ENCODE data around the gene SLC25A10. TPM values are rescaled to one million over a fixed set of nuclear protein-coding genes. Genes with fewer than 3 reads are reported as not detected.
"Not testable (repeated sequence)": the region's sequence is repeated elsewhere in the genome, so short reads cannot be mapped to it uniquely, and the experiment has no call there.

Gene SLC25A10
- total RNA-seq, 1 experiment from 2014 or later = 46.8 TPM

DNA sequence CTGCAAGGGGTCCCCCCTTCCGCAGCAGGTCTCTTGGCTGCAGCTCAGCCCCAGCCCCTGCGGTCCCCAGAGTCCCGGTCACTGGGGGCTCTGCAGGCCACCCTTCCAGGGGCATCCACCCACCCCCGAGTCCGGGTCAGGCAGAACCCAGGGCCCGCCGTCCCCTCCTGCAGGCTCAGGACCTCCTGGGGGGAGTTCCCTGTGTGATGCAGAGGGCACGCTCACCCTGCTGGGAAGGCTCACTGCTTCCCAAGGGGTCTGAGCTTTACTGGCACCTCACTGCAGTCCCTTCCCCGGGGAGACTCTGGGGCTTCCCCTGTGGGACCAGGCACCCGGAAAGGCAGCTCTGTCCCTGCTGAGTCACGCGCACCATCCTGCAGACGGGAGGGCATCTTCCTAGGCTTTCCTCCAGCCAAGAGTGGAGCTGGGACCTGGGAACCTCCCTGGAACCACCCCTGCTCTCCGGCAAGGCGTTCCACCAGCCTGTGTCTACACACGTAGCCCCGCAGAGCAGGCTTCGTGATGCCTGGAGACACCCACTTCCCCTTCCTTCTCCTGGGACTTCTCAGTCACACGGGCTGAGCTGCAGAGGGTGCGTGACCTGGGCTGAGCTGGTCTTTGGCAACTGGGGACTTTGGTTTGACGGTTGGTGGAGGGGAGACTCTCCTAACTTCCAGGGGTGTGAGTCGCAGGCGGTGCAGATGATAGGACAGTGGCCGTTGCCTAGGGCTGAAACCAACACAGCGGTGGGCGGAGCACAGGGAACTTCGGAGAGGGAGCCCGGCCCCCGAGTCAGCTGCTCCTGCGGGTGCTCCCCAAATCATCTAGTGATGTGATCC, 23.4 kb downstream of the SLC25A10 start:
- ChIA-PET CTCF (interaction anchor here (0.6 kb wide), 1 partner anchor 261 kb away, joined by 4 read pairs; no protein-coding TSS in a partner anchor), POLR2A (ENCODE audit: low non-redundant PET) (no interaction called here)
- Histone ChIP-seq H3K27me3 (replicated peaks; ENCODE audit: insufficient read depth, low read depth, low read length, poor library complexity) (no peaks in the 10 kb centered on the region), H3K9me3 (ENCODE audit: low read depth, low read length, poor library complexity, severe bottlenecking) (no peaks in the 10 kb centered on the region), H3K4me3 (ENCODE audit: low read depth, low read length, poor library complexity, severe bottlenecking) (peak overlapping the region; percentile 34), H3K27ac (ENCODE audit: low read depth, low read length, poor library complexity, severe bottlenecking) (no peak overlapping the region), H3K4me1 (ENCODE audit: insufficient read depth, low read length, poor library complexity, severe bottlenecking) (peaks cover 15% of the 10 kb centered on the region), H3K36me3 (ENCODE audit: insufficient read depth, low read length, poor library complexity, severe bottlenecking) (no peaks in the 10 kb centered on the region)
- no peak for TF ChIP-seq EZH2 (IDR thresholded peaks at IDR 0.05; ENCODE audit: borderline replicate concordance, low read depth, low read length, poor library complexity, severe bottlenecking)
- TF ChIP-seq, protein P1, sequence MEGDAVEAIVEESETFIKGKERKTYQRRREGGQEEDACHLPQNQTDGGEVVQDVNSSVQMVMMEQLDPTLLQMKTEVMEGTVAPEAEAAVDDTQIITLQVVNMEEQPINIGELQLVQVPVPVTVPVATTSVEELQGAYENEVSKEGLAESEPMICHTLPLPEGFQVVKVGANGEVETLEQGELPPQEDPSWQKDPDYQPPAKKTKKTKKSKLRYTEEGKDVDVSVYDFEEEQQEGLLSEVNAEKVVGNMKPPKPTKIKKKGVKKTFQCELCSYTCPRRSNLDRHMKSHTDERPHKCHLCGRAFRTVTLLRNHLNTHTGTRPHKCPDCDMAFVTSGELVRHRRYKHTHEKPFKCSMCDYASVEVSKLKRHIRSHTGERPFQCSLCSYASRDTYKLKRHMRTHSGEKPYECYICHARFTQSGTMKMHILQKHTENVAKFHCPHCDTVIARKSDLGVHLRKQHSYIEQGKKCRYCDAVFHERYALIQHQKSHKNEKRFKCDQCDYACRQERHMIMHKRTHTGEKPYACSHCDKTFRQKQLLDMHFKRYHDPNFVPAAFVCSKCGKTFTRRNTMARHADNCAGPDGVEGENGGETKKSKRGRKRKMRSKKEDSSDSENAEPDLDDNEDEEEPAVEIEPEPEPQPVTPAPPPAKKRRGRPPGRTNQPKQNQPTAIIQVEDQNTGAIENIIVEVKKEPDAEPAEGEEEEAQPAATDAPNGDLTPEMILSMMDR (conservative IDR thresholded peaks at IDR 0.05; ENCODE audit: low read depth, low read length) = no peak
- DNase-seq (ENCODE audit: low spot score) = no peak
- no TSS peak for BruUV-seq (replicated peaks)
- intact Hi-C loops (cut with micrococcal nuclease; ENCODE audit: unreplicated experiment) = no loop called here

DNA sequence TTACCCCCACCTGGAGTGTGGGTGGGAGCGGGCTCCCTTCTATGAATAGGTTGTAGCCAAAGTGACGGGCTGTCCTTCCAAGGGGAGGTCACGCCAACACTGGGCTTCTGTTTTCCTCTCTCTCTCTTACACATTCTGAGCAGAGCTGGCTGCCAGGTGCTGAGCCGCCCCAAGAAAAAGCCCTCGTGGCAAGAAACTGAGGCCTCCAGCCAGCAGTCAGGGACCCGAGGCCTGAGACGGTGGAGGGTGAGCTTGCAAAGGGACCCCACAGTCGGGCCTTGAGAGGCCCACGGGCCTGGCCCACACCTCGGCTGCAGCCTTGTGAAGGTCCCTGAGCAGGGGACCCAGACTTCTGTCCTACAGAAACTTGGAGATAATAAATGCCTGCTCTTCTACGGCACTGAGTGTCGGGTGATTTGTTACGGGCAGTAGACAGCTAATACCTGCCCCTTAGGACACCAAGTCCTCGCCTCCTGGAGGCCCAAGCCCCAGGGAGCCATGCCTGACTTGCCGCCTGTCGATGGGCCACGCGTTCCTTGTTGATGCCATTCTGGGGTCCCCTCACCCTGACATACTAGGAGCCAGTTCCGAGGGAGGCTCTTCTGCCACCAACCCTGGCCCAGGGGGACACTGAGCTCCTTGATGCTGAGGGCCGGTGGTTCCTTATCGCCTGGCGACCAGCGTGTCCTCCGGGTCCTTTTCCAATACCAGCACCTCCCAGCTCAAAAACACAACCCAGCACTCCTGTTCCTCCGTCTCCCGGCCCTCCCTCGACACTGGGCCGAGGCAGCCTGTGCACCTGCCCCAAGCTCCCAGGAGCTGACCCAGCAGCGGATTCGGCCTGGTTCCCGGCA, 26.1 kb downstream of the SLC25A10 start:
- no peaks in the 10 kb centered on the region for H3K9me3 ChIP-seq (ENCODE audit: low read depth, low read length, poor library complexity, severe bottlenecking)
- BruUV-seq (replicated peaks) = no TSS peak
- H3K4me3 ChIP-seq (ENCODE audit: low read depth, low read length, poor library complexity, severe bottlenecking) = no peak overlapping the region
- H3K27ac ChIP-seq (ENCODE audit: low read depth, low read length, poor library complexity, severe bottlenecking) = no peak overlapping the region
- peaks cover 6% of the 10 kb centered on the region for H3K4me1 ChIP-seq (ENCODE audit: insufficient read depth, low read length, poor library complexity, severe bottlenecking)
- no peaks in the 10 kb centered on the region for H3K36me3 ChIP-seq (ENCODE audit: insufficient read depth, low read length, poor library complexity, severe bottlenecking)
- CTCF ChIA-PET = no interaction called here
- intact Hi-C loops (cut with micrococcal nuclease; ENCODE audit: unreplicated experiment) = no loop called here
- DNase-seq (ENCODE audit: low spot score) = no peak
- TF ChIP-seq EZH2 (IDR thresholded peaks at IDR 0.05; ENCODE audit: borderline replicate concordance, low read depth, low read length, poor library complexity, severe bottlenecking) = no peak
- TF ChIP-seq, protein P1 (conservative IDR thresholded peaks at IDR 0.05; ENCODE audit: low read depth, low read length) = no peak
- H3K27me3 ChIP-seq (replicated peaks; ENCODE audit: insufficient read depth, low read depth, low read length, poor library complexity) = no peaks in the 10 kb centered on the region
- POLR2A ChIA-PET (ENCODE audit: low non-redundant PET) = interaction anchor here (0.5 kb wide), 1 partner anchor 90 kb away, joined by 12 read pairs; no protein-coding TSS in a partner anchor

DNA sequence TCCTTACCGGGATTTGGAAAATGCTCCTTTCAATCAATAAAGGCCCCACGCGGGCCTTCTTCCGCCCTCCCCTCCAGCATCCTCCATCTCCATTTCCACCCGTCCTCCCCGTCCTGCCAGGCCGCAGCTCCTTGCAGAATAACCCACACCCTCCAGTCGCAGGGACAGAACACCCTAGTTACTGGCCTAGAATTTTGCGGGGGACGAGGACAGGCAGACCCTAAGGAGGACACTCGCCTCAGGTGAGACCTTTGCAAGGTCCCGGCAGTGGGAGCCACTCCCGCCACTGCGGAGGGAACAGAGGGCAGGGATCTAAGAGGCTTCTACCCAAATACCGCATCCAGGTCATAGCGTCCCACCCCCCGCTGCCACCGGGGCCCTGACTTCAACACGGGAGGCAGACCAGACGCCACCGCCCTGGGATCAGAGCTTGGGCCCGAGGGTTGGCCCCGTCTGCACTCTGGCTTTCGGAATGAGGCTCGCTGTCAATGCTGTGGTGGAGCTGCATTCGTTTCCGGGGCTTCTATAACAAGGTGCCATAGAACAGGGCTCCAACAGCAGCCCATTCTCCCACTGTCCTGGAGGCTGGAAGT, 26.8 kb downstream of the SLC25A10 start:
- intact Hi-C loops (cut with micrococcal nuclease; ENCODE audit: unreplicated experiment) = no loop called here
- no peak for TF ChIP-seq EZH2 (IDR thresholded peaks at IDR 0.05; ENCODE audit: borderline replicate concordance, low read depth, low read length, poor library complexity, severe bottlenecking)
- TF ChIP-seq, protein P1 (conservative IDR thresholded peaks at IDR 0.05; ENCODE audit: low read depth, low read length) = no peak
- Histone ChIP-seq H3K27ac (ENCODE audit: low read depth, low read length, poor library complexity, severe bottlenecking) (no peak overlapping the region), H3K27me3 (replicated peaks; ENCODE audit: insufficient read depth, low read depth, low read length, poor library complexity) (no peaks in the 10 kb centered on the region), H3K36me3 (ENCODE audit: insufficient read depth, low read length, poor library complexity, severe bottlenecking) (no peaks in the 10 kb centered on the region), H3K4me3 (ENCODE audit: low read depth, low read length, poor library complexity, severe bottlenecking) (no peak overlapping the region), H3K4me1 (ENCODE audit: insufficient read depth, low read length, poor library complexity, severe bottlenecking) (peaks cover 6% of the 10 kb centered on the region), H3K9me3 (ENCODE audit: low read depth, low read length, poor library complexity, severe bottlenecking) (no peaks in the 10 kb centered on the region)
- BruUV-seq (replicated peaks) = no TSS peak
- CTCF ChIA-PET = no interaction called here
- POLR2A ChIA-PET (ENCODE audit: low non-redundant PET) = interaction anchor here (0.5 kb wide), 1 partner anchor 89 kb away, joined by 12 read pairs; no protein-coding TSS in a partner anchor
- no peak for DNase-seq (ENCODE audit: low spot score)

DNA sequence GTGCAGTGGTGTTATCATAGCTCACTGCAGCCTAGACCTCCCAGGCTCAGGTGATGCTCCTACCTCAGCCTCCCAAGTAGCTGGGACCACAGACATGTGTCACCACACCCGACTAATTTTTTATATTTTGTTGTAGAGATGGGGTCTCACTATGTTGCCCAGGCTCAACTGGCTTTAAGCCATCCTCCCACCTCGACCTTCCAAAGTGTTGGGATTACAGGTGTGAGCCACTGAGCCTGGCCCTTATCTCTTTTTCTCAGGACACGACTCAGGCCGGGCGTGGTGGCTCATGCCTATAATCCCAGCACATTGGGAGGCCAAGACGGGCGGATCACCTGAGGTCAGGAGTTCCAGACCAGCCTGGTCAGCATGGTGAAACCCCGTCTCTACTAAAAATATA, 27.5 kb downstream of the SLC25A10 start:
- H3K27ac ChIP-seq (ENCODE audit: low read depth, low read length, poor library complexity, severe bottlenecking); CTCF ChIA-PET; BruUV-seq (replicated peaks); intact Hi-C loops (cut with micrococcal nuclease; ENCODE audit: unreplicated experiment); H3K27me3 ChIP-seq (replicated peaks; ENCODE audit: insufficient read depth, low read depth, low read length, poor library complexity); H3K9me3 ChIP-seq (ENCODE audit: low read depth, low read length, poor library complexity, severe bottlenecking); DNase-seq (ENCODE audit: low spot score); H3K4me1 ChIP-seq (ENCODE audit: insufficient read depth, low read length, poor library complexity, severe bottlenecking); H3K4me3 ChIP-seq (ENCODE audit: low read depth, low read length, poor library complexity, severe bottlenecking); H3K36me3 ChIP-seq (ENCODE audit: insufficient read depth, low read length, poor library complexity, severe bottlenecking): not testable (repeated sequence)
- POLR2A ChIA-PET (ENCODE audit: low non-redundant PET) = interaction anchor here (0.6 kb wide), 1 partner anchor 20 kb away, joined by 9 read pairs; no protein-coding TSS in a partner anchor

Measured in A673 (cell line).